Right renal pelvis (tissue), 4 donors: ENCODE data around the gene TIMM10. TPM values are rescaled to one million over a fixed set of nuclear protein-coding genes. Genes with fewer than 3 reads are reported as not detected.

Experiments
- DNase-seq, 4 donors: peaks; one replicate each; pipeline ENCODE4 v3.0.0-alpha.2; 2013; ENCODE audit warnings: low read depth in 4 of 4, low spot score in 3 of 4, missing footprints in 1 of 4
- polyA plus RNA-seq, 4 donors: library from polyadenylated mRNA; unstranded; fragments of 120-200 nt; gene quantifications; one replicate each; pipeline ENCODE4 v1.2.1, GENCODE V29; 2013; ENCODE audit not compliant: insufficient read length in 4 of 4

The TIMM10 gene
- polyA plus RNA-seq, 4 donors: 43.8 to 56.6 (median 49.4) TPM

DNA sequence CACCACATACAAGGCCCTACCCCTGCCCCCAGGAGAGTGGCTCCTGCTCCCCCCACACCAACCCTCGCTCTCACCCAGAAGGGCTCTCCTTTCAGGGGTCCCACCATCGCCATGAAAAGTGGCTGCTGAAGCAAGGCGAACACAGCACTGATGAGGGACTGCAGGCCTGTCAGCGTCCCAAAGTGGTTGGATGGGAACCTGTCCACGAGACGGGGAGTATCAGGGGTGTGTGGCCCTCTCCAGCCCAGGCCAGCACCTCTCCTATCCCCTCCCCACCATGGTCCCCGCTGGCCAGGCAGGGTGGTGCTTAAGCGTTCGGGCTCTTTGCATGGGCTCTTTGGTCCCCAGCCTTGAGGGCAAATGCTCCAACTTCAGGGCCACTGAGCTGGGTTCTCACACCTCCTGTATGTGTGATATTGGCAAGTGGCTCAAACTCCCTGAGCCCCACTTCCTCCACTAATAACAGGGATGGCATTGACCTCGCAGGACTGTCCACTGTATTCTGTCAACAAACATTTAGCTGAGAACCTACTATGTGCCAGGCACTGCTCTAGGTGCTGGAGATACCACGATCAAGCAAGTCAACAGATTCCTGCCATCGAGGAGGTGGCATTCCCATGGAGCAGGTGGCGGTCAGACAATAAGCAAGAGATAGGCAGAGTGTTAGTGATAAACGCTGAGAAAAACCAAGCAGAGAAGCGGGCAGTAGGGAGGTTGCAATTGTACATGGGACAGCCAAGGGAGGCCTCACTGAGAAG lies 43.4 kb downstream of the TIMM10 start:
- DNase-seq: no peak

DNA sequence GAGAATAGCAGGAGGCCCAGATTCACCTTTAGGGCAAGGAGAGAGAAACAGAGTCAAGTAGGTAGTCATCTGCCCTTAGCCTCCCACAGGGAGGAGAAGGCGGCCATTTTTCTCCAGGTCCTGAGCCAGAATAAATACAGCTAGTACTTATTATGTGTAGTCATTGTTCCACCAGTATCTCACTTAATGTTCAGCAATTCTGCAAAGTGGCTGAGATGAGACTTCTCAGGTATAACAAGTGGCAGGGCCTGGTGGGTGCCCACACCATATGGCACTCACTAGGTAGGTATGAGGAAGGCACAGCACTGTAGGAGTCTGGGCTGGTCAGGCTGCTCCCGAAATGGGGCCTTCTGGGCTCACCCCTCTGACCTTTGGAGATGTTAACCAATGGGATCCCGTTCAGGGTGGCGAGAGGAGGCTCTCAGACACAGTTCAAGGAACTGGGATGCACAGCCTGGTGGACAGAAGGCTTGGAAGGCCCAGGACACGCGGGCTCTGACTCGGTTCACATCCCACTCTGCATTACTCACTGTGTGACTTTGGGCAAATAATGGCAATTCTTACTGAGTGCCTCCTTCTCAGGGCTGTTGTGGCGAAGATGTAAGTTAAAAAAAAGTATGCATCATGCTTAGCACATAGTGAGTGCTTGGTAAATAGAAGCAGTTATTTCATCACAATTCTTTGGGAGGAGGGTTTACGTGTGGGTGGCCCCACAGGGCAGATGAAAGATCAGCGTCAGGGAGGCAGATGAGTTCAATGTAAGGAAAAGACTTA lies 45.1 kb downstream of the TIMM10 start:
- DNase-seq: no peak

DNA sequence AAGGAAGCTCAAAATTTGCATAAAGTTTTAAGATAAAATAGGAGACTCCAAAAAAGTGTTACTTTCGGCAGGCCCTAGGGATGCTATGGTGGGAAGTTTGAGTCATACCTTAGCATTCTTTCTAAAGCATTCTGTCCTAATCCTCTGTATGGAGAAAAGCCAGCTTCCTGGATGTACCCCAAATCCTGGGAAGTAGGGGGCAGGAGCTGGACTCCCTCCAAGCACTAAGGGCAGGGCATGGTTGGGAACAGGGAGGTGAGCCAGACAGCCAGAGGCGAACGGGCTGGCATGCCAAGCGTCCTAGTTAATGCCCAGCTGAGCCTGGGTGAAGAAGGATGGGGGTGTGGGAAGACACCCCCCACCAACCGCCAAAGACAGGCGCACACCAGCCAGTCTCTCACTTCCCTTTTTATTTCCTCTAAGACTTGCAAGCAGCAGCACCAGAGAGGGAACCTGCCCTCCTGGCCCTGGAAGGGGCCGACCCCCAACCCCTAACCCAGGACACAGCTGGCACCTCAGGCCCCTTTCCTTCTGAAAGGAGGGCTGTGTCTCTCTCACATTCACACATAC lies 46.3 kb downstream of the TIMM10 start:
- DNase-seq: no peak

DNA sequence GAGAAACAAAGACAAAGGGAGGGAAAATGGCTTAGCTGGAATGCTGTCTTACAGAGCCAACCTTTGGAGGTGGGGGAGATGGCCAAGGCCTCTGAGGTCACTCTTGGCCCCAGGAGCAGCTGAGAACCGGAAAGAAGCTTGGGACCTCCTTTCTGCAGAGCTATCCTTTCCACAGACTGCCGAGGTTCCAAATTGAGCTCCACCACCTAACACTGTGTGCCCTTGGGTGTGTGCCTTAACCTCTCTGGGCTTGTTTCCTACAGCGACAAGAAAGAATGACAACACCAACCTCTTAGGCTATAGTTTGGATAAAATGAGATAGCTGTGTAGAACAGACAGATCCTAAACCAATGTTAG lies 47.0 kb downstream of the TIMM10 start:
- no peak for DNase-seq

DNA sequence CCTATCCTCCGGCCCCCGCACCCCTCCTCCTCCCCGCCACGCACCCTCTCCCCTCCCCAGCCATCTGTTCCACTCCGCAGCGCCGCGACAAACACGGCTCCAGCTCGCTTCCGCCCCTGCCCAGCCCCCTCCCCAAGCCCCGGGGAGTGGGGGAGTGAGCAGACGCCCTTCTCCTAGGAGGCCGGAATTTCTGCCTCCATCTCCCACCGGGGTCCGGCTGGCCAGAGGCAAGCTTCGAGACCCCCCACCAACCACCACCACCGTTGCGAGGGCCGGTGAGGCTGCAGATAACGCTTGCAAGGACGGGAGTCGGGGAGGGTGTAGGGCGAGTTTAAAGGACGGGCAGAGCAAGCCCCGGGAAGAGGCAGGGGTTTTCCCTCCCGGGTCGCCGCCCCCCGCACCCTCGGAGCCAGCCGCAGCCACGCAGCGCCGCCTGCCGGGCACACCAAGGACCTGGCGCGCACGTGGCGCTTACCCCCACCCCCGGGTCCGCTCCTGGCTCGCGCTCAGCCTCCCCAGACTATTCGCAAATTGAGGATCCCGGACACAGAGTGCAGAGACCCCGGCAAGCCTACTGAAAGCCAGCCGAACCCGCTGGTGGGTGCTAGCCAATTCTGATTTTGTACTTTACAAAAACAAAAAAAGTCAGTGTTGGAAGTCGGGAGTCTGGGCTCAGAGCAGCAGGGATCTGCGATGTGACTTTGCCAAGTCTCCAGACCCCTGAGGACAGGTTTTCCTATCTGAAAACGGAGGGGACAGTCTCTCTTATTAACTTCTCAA lies 47.6 kb downstream of the TIMM10 start:
- no peak for DNase-seq

DNA sequence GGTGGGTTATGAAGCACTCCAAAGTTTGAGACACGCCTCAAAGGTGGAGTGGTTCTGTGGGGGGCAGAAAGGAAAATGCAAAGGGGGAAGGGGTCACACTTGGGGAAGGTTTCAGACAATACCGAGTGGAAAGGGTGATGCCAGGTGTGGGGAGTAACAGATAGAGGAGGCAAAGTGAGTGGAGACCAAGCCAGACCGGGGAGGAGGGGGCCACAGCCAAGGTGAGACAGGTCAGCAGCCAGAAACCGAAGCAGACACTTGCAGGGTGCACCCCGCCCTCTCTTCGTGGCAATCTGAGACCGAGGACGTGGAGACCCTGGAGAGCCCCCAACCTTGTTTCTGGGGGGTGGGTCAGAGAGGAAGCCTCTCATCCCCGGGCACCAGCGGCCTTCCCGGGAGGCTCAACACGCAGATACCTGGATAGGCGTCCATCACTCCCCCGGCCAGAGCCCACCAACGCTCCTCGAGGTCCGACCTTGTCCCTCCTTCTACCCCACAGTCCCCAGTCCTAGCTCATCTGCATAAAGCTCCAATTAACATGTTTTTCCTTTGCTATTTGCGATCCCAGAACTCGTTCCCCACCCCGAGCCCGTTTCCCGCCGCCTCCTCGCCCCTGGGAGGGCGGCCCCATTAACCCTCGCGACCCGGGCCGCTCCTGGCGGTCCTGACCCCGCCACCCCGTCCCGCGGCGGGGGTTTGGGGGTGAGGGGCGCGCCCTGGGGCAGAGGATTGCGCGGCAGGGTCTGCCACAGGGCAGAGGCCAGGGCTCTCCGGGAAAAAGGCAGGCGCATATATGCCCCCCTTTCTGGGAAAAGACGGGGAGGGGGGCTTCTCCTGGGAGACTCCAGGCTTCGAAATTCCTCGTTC lies 48.4 kb downstream of the TIMM10 start:
- no peak for DNase-seq

DNA sequence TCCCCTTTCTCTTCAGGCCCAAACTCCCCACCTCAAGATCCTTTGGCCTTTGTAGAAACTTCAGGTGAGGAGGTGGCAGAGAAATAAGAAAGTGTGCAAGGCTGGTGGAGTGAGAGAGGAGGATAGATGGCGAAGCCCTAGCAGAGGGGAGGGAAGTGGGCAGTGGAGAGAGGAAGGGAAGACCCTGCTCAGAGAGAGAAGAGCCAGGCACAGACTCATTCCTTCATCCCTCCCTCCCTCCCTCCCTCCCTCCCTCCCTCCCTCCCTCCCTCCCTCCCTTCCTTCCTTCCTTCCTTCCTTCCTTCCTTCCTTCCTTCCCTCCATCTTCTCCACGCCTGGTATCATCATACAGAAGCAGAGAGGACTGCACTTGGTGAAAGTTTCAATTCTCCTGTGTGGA lies 49.2 kb downstream of the TIMM10 start:
- no peak for DNase-seq

DNA sequence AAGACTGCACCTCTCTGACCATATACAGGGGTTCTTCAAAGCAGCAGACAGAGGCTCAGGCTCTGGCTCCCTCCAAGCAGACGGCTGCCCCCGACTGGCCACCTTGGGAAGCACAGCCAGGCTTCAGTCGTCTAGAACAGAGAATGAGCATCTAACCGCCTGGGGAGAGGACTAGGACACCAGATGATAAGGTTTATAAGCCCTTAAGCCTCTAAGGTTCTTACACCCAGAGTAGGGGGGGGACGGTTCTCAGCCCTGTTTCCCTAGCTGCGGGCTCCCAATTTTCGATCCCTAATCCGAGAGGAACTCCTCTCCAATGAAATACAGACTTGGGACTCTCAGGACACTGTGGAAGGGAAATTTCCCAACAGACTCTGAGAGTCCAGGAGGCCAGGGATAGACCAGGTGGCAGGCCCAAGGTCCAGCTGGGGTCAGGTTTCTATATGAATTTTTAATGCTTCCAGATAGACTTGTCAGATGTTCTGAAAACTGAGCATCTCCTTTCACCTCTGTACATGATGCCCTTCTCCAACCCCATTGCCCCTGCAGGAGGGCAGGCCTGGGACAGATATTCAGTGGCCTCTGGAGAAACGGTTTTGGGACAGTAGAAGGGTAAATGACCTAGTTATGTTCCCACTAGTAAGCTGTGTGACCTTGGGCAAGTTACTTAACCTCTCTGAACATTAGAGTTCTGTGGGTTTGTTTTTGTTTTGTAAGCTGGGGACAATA lies 50.0 kb downstream of the TIMM10 start:
- DNase-seq: no peak

DNA sequence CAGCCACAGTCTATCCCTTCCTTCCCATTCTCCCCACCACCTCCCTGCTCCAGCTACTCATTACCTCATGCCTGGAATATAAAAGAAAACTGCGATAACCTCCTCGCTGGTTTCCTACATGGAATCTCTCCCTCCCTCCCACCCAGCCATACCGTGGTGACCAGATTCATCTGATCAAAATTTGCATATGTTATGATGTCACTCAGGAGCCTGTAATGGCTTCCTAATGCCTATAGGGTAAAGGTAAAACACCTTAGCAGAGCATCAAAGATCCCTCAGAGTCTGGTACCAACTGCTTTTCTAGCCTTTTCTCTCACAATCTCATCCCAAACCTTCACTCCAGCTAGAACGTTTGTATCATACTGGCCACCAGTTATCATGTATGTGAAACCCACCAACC lies 50.6 kb downstream of the TIMM10 start:
- DNase-seq: no peak

DNA sequence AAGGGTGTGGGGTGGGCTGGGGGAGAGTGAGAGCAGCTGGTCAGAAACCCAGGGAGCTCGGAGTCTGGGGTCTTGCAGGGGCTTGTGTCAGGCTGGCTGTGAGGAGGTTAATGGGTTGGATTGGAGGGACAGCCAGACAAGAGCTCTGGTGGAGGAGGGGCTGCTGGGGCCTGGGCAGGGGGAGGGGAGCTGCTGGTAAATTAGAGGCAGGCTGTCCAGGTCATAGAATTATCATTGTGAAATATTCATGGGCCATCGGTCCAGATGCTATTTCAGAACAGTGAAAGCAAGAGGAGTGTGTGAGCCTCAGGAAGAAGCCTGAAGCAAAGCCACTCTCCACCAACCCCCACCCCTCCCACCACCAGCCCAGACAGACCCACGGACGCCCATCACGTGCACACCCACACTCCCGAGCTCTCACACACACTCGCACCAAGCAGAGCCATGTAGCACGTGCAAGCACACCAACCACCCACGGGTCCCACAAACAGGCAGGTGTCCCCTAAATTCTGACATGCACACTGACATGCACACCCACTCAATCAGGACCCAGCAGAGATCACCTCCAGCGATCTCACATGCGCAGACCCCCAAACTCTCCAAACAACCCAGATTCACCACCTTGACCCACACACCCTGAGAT lies 51.4 kb downstream of the TIMM10 start:
- DNase-seq: no peak

Other genes starting within 250 kb of the TIMM10 start
- gene TNKS1BP1, start 205.8 kb downstream of the TIMM10 start, polyA plus RNA-seq: 10 to 100 TPM; 63.9 to 69.6 (median 64.7) TPM
- gene SSRP1, start 194.9 kb downstream of the TIMM10 start, polyA plus RNA-seq: 100 to 1,000 TPM; 166 to 176 (median 173) TPM
- gene P2RX3, start 192.4 kb downstream of the TIMM10 start, polyA plus RNA-seq: 1 to 10 TPM in 1 of 4 donors, under 1 TPM in 3; 0.42 to 1.5 (median 0.64) TPM
- gene PRG3, start 149.6 kb downstream of the TIMM10 start, polyA plus RNA-seq: under 1 TPM in 3 of 4 donors, not detected in 1; 0.22 to 0.94 (median 0.66) TPM
- 1 to 10 TPM in 2 of 4 donors, under 1 TPM in 2; 0.62 to 2.4 (median 1.3) TPM for gene PRG2, start 140.1 kb downstream of the TIMM10 start, polyA plus RNA-seq
- gene SLC43A3, start 103.6 kb downstream of the TIMM10 start, polyA plus RNA-seq: 10 to 100 TPM; 21.9 to 26.1 (median 22.5) TPM
- 1 to 10 TPM; 2.8 to 4.3 (median 3.2) TPM for gene RTN4RL2, start 70.2 kb downstream of the TIMM10 start, polyA plus RNA-seq
- 1 to 10 TPM; 5.4 to 6.6 (median 5.9) TPM for gene SLC43A1, start 15.1 kb downstream of the TIMM10 start, polyA plus RNA-seq
- gene SMTNL1, start 6.8 kb upstream of the TIMM10 start, polyA plus RNA-seq: under 1 TPM; 0.10 to 0.45 (median 0.23) TPM
- 10 to 100 TPM; 38.4 to 41.1 (median 39.5) TPM for gene UBE2L6, start 36.9 kb upstream of the TIMM10 start, polyA plus RNA-seq
- gene SERPING1, start 66.9 kb upstream of the TIMM10 start, polyA plus RNA-seq: 100 to 1,000 TPM; 157 to 178 (median 171) TPM
- gene YPEL4, start 119.2 kb upstream of the TIMM10 start, polyA plus RNA-seq: 1 to 10 TPM; 1.5 to 2.5 (median 1.8) TPM
- gene CLP1, start 127.0 kb upstream of the TIMM10 start, polyA plus RNA-seq: 10 to 100 TPM; 14.6 to 17.1 (median 15.1) TPM
- 10 to 100 TPM; 54.9 to 58.4 (median 55.8) TPM for gene ZDHHC5, start 137.4 kb upstream of the TIMM10 start, polyA plus RNA-seq
- gene MED19, start 181.5 kb upstream of the TIMM10 start, polyA plus RNA-seq: 10 to 100 TPM; 19.9 to 20.3 (median 20.0) TPM
- gene TMX2, start 181.8 kb upstream of the TIMM10 start, polyA plus RNA-seq: 100 to 1,000 TPM; 108 to 130 (median 128) TPM
- 100 to 1,000 TPM; 101 to 145 (median 118) TPM for gene SELENOH, start 210.7 kb upstream of the TIMM10 start, polyA plus RNA-seq
- under 1 TPM; 0.08 to 0.22 (median 0.16) TPM for gene BTBD18, start 221.1 kb upstream of the TIMM10 start, polyA plus RNA-seq
- gene CTNND1, start 231.0 kb upstream of the TIMM10 start, polyA plus RNA-seq: 100 to 1,000 TPM; 201 to 226 (median 215) TPM